Colonic mucosa (tissue), 4 donors: ENCODE measurements around the gene CAMK1D. TPM values are rescaled to one million over a fixed set of nuclear protein-coding genes. Genes with fewer than 3 reads are reported as not detected.

ENCODE experiments used
- DNase-seq: peaks from one replicate; pipeline ENCODE4 v3.0.0-alpha.2; 2020
- H3K27ac ChIP-seq: fragments of 200-600 bp; one replicate; pipeline ENCODE4 v1.8.0; 2021
- H3K27me3 ChIP-seq: fragments of 200-600 bp; one replicate; pipeline ENCODE4 v1.8.0; 2021
- H3K36me3 ChIP-seq: fragments of 200-600 bp; one replicate; pipeline ENCODE4 v1.8.0; 2021
- H3K4me1 ChIP-seq: fragments of 200-600 bp; one replicate; pipeline ENCODE4 v1.8.0; 2021; ENCODE audit warnings: mild to moderate bottlenecking
- H3K4me3 ChIP-seq: fragments of 200-600 bp; one replicate; pipeline ENCODE4 v1.8.0; 2021
- H3K9ac ChIP-seq, 2 donors: one replicate each; pipeline ENCODE4 v1.7.0; 2013; ENCODE audit warnings: control low read depth in 2 of 2, low read depth in 2 of 2, low read length in 2 of 2
- H3K9me3 ChIP-seq: fragments of 200-600 bp; one replicate; pipeline ENCODE4 v1.8.0; 2021
- intact Hi-C: fragments of 100-400 bp; cut with DNase I; formaldehyde crosslinking; loops from one replicate; pipeline ENCODE4 v1.14.1; 2022
- total RNA-seq, 2 donors: library from RNA; stranded (reverse); fragmentation: NEBNext Ultra II Directional in 1 of 2; extraction: Animal tissue kit (Norgen Biotek cat#: 25700) in 1 of 2; gene quantifications; one replicate each; pipeline ENCODE4 v1.2.1, GENCODE V29; 2021
- TF ChIP-seq, protein P1 (sequence below): fragments of 200-600 bp; IDR thresholded peaks from one replicate; pipeline ENCODE4 v1.8.0; 2022; ENCODE audit warnings: antibody characterized with exemption, mild to moderate bottlenecking
- donor health status: healthy.
- donor health status: DM: no; HTN: no; CAD: no.
- donor health status: DM: no; HTN: no; CAD: no.

Gene CAMK1D
- total RNA-seq, 2 donors from 2014 or later = 21.3 to 29.7 TPM

- no peaks in the 10 kb centered on the region for H3K36me3 ChIP-seq
- no peaks in the 10 kb centered on the region for H3K4me1 ChIP-seq
- no peaks in the 10 kb centered on the region for H3K9me3 ChIP-seq
- no peak for DNase-seq
- no peak overlapping the region for H3K4me3 ChIP-seq
- no peak overlapping the region for H3K27ac ChIP-seq
- TF ChIP-seq, protein P1, sequence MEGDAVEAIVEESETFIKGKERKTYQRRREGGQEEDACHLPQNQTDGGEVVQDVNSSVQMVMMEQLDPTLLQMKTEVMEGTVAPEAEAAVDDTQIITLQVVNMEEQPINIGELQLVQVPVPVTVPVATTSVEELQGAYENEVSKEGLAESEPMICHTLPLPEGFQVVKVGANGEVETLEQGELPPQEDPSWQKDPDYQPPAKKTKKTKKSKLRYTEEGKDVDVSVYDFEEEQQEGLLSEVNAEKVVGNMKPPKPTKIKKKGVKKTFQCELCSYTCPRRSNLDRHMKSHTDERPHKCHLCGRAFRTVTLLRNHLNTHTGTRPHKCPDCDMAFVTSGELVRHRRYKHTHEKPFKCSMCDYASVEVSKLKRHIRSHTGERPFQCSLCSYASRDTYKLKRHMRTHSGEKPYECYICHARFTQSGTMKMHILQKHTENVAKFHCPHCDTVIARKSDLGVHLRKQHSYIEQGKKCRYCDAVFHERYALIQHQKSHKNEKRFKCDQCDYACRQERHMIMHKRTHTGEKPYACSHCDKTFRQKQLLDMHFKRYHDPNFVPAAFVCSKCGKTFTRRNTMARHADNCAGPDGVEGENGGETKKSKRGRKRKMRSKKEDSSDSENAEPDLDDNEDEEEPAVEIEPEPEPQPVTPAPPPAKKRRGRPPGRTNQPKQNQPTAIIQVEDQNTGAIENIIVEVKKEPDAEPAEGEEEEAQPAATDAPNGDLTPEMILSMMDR = no peak
- H3K9ac ChIP-seq = no peak overlapping the region
- no peaks in the 10 kb centered on the region for H3K27me3 ChIP-seq
- intact Hi-C loops = no loop called here
These were observed 240.4 kb downstream of the CAMK1D start for GRCh38 chr10:12589791-12590190.

DNA sequence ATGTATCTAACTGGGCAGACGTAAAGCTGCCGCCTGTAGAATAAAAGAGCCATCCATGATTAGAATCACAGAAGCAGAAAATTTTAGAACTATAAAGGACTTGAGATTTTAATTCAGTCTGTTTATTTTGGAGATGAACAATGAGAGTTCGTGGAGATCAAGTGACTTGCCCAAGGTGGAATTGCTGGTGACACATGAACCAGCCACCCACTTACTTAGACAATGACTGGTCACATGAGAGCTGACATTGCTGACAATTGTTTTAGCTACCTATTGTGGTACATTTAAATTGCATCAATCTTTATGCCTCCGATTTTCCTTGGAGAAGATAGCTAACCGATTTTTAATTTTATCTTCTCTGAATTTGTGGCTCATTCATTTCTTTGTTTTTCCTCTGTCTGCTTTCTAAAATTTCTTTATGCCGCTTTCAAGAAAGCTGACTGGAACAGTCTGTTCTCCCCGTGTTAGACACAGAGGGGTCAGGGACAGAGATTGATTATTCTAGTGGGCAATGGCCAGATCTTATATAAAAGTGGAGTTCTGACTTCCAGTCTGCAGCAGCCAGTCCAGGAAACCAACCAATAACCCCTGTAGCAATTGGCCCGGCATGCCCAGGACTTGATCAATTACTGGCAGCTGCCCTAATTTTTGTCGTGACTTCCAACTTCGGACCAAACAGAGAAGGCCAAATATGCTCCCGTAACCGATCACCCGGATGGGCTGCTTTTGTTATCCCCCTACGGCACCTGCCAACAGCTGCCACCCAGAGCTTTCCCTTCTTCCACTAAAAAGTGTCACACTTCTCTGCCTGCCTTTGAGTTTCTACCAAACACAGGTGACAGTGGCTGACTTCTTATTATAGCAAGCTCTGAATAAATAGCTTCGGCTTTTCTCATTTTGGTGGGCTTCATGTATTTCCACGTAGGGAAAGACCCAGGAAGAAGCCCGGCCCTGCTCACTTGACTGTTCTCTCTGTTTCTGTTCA, 241.6 kb downstream of the CAMK1D start:
- Histone ChIP-seq H3K27ac (no peak overlapping the region), H3K36me3 (no peaks in the 10 kb centered on the region), H3K4me3 (no peak overlapping the region), H3K9ac (no peak overlapping the region), H3K27me3 (no peaks in the 10 kb centered on the region), H3K9me3 (no peaks in the 10 kb centered on the region), H3K4me1 (no peaks in the 10 kb centered on the region)
- TF ChIP-seq, protein P1 = no peak
- intact Hi-C loops = no loop called here
- DNase-seq = no peak

- H3K9ac ChIP-seq = no peak overlapping the region
- TF ChIP-seq, protein P1 = no peak
- no peak overlapping the region for H3K27ac ChIP-seq
- no peak overlapping the region for H3K4me3 ChIP-seq
- DNase-seq = no peak
- H3K4me1 ChIP-seq = no peaks in the 10 kb centered on the region
- H3K9me3 ChIP-seq = no peaks in the 10 kb centered on the region
- intact Hi-C loops = no loop called here
- no peaks in the 10 kb centered on the region for H3K36me3 ChIP-seq
- no peaks in the 10 kb centered on the region for H3K27me3 ChIP-seq
These were observed 243.6 kb downstream of the CAMK1D start for GRCh38 chr10:12592967-12593366.

- no peak for DNase-seq
- Histone ChIP-seq H3K4me3 (no peak overlapping the region), H3K9me3 (no peaks in the 10 kb centered on the region), H3K36me3 (no peaks in the 10 kb centered on the region), H3K9ac (no peak overlapping the region), H3K27me3 (no peaks in the 10 kb centered on the region), H3K4me1 (no peaks in the 10 kb centered on the region), H3K27ac (no peak overlapping the region)
- TF ChIP-seq, protein P1 = no peak
- intact Hi-C loops = no loop called here
These were observed 245.1 kb downstream of the CAMK1D start for GRCh38 chr10:12594448-12594944.

- H3K9ac ChIP-seq = no peak overlapping the region
- H3K36me3 ChIP-seq = no peaks in the 10 kb centered on the region
- no peaks in the 10 kb centered on the region for H3K27me3 ChIP-seq
- intact Hi-C loops = no loop called here
- TF ChIP-seq, protein P1 = no peak
- no peaks in the 10 kb centered on the region for H3K9me3 ChIP-seq
- no peak overlapping the region for H3K4me3 ChIP-seq
- DNase-seq = no peak
- H3K27ac ChIP-seq = no peak overlapping the region
- no peaks in the 10 kb centered on the region for H3K4me1 ChIP-seq
These were observed 246.7 kb downstream of the CAMK1D start for GRCh38 chr10:12595936-12596576.
